HepG2 (cell line): ENCODE results near the gene FXYD6. TPM values are rescaled to one million over a fixed set of nuclear protein-coding genes. Genes with fewer than 3 reads are reported as not detected.

Experiments used
- ATAC-seq: fragments of 200-7000 bp; cut with Tn5 transposase; 3 replicates; pipeline ENCODE4 v1.9.1; 2020; ENCODE audit warnings: mild to moderate bottlenecking, moderate library complexity
- BruUV-seq: library from RNA; stranded (reverse); fragments of 400-500 nt; replicated peaks from 2 replicates; lab custom pipeline; 2021; lab: Mats Ljungman, UMichigan
- CTCF ChIA-PET: fragments of 300-600 bp; formaldehyde crosslinking; extraction: SDS; loops from one replicate; lab custom pipeline; 2021; ENCODE audit warnings: low total read pairs, inconsistent platforms, low intra/inter-chr PET ratio; lab: Yijun Ruan, JAX
- POLR2A ChIA-PET: fragments of 350-600 bp; sonication (Branson Sonifier 250); formaldehyde crosslinking; loops from one replicate; lab custom pipeline; 2020; ENCODE audit warnings: antibody characterized with exemption, inconsistent platforms; lab: Yijun Ruan, JAX
- DNase-seq: peaks from one replicate; pipeline ENCODE4 v3.0.0-alpha.2; 2015; ENCODE audit warnings: low spot score
- FAIRE-seq: peaks from 3 replicates; lab custom pipeline; 2011; peaks lifted over from hg19 to GRCh38; lab: Jason Lieb, UNC
- H2AFZ ChIP-seq: one replicate; pipeline ENCODE4 v1.6.1; 2011; ENCODE audit warnings: low read length, inconsistent platforms
- H3K27ac ChIP-seq: fragments of 300-600 bp; 3 replicates; pipeline ENCODE4 v1.8.0; 2011; ENCODE audit warnings: mixed run types, mild to moderate bottlenecking, mixed read lengths, low read length, inconsistent platforms; ENCODE audit not compliant: insufficient read depth; ENCODE audit errors: extremely low read length
- H3K27me3 ChIP-seq, 2 experiments: fragments of 200-600 bp in 1 of 2; 2 replicates in 1 of 2; 3 replicates in 1 of 2; pipeline versions ENCODE4 v1.6.0 to v1.8.0; 2011; ENCODE audit warnings: low read length in 2 of 2, mild to moderate bottlenecking in 2 of 2, moderate library complexity in 2 of 2, inconsistent platforms in 1 of 2; ENCODE audit not compliant: insufficient read depth in 2 of 2, control insufficient read depth in 1 of 2
- H3K36me3 ChIP-seq, 2 experiments: fragments of 200-600 bp in 1 of 2; replicated peaks in 1 of 2; 2 replicates in 1 of 2; 3 replicates in 1 of 2; pipeline versions ENCODE4 v1.5.1 to v1.8.0; 2011; ENCODE audit warnings: low read length in 2 of 2, inconsistent platforms in 1 of 2; ENCODE audit not compliant: insufficient read depth in 2 of 2, control insufficient read depth in 1 of 2
- H3K4me1 ChIP-seq: 2 replicates; pipeline ENCODE4 v1.5.1; 2012; ENCODE audit warnings: low read length, inconsistent platforms; ENCODE audit not compliant: insufficient read depth
- H3K4me2 ChIP-seq: 2 replicates; pipeline ENCODE4 v1.6.0; 2011; ENCODE audit warnings: low read depth, low read length, inconsistent platforms
- H3K4me3 ChIP-seq, 3 experiments: fragments of 200-600 bp in 1 of 3; sonication (generic), shearing (Covaris generic) in 1 of 3; replicated peaks in 1 of 3; 2 replicates each; pipeline ENCODE4 v1.5.1; 2011 to 2016; ENCODE audit warnings: low read length in 3 of 3, inconsistent platforms in 2 of 3, low read depth in 2 of 3, mild to moderate bottlenecking in 2 of 3, control low read depth in 1 of 3, mixed read lengths in 1 of 3; ENCODE audit not compliant: insufficient read depth in 1 of 3
- H3K79me2 ChIP-seq: one replicate; pipeline ENCODE4 v1.6.1; 2011; ENCODE audit warnings: low read length, inconsistent platforms; ENCODE audit not compliant: insufficient read depth
- H3K9ac ChIP-seq: 2 replicates; pipeline ENCODE4 v1.6.0; 2011; ENCODE audit warnings: mild to moderate bottlenecking, low read depth, low read length, inconsistent platforms; ENCODE audit not compliant: insufficient read depth
- H3K9me3 ChIP-seq: 2 replicates; pipeline ENCODE4 v1.5.1; 2012; ENCODE audit warnings: mild to moderate bottlenecking, low read length
- H4K20me1 ChIP-seq: 2 replicates; pipeline ENCODE4 v1.6.0; 2011; ENCODE audit warnings: inconsistent platforms, mild to moderate bottlenecking, low read length, moderate library complexity; ENCODE audit not compliant: insufficient read depth
- AHR ChIP-seq: IDR thresholded peaks from 2 replicates; pipeline ENCODE4 v1.6.1; 2018; ENCODE audit warnings: missing genetic modification reagents, missing compliant biosample characterization
- HMG20B ChIP-seq: conservative IDR thresholded peaks from 2 replicates; pipeline ENCODE4 v1.6.1; 2016; ENCODE audit warnings: missing genetic modification reagents, missing compliant biosample characterization
- HNRNPL ChIP-seq: fragments of 200-400 bp; formaldehyde crosslinking; IDR thresholded peaks from 2 replicates; pipeline ENCODE4 v1.6.1; 2017; ENCODE audit warnings: mild to moderate bottlenecking, low read depth, low read length
- KDM5A ChIP-seq: fragments of 200-600 bp; sonication (generic); IDR thresholded peaks from 2 replicates; pipeline ENCODE4 v1.7.0; 2018; ENCODE audit warnings: antibody characterized with exemption, mild to moderate bottlenecking, low read length, borderline replicate concordance
- SP140L ChIP-seq: sonication (generic); formaldehyde crosslinking; IDR thresholded peaks from 2 replicates; pipeline ENCODE4 v1.4.0; 2020; ENCODE audit warnings: missing genetic modification reagents, borderline replicate concordance
- TBX2 ChIP-seq: sonication (generic); formaldehyde crosslinking; IDR thresholded peaks from 2 replicates; pipeline ENCODE4 v1.5.0; 2020; ENCODE audit warnings: missing genetic modification reagents, mild to moderate bottlenecking, borderline replicate concordance
- TEAD2 ChIP-seq: sonication (generic); formaldehyde crosslinking; IDR thresholded peaks from 2 replicates; pipeline ENCODE4 v1.9.0; 2021; ENCODE audit warnings: missing genetic modification reagents
- ZFY ChIP-seq: sonication (generic); formaldehyde crosslinking; IDR thresholded peaks from 2 replicates; pipeline ENCODE4 v1.4.0; 2020; ENCODE audit warnings: missing genetic modification reagents
- ZNF136 ChIP-seq: sonication (generic); formaldehyde crosslinking; IDR thresholded peaks from 2 replicates; pipeline ENCODE4 v1.8.1; 2022; ENCODE audit warnings: low read depth, mild to moderate bottlenecking, moderate library complexity, missing genetic modification reagents
- ZNF616 ChIP-seq: sonication (generic); formaldehyde crosslinking; IDR thresholded peaks from 2 replicates; pipeline ENCODE4 v1.5.0; 2020; ENCODE audit warnings: low read depth, mild to moderate bottlenecking, missing genetic modification reagents
- ZNF883 ChIP-seq: sonication (generic); formaldehyde crosslinking; IDR thresholded peaks from 2 replicates; pipeline ENCODE4 v1.5.1; 2020; ENCODE audit warnings: mild to moderate bottlenecking, missing genetic modification reagents; ENCODE audit errors: not compliant biosample characterization
- WGBS: methylation state at CpG from one replicate; pipeline ENCODE4 v1.1.6; 2017; ENCODE audit warnings: low lambda C conversion rate; 5-methylcytosine and 5-hydroxymethylcytosine counted together
- in situ Hi-C: cut with HindIII; loops from 2 replicates; pipeline ENCODE4 v1.10.0; 2017; ENCODE audit warnings: low pct_unique_long_range_greater_than_20kb; ENCODE audit not compliant: extremely low pct_ligation_motif_present
- intact Hi-C: fragments of 100-400 bp; cut with micrococcal nuclease; formaldehyde crosslinking; loops from one replicate; pipeline ENCODE4 v1.10.0; 2022; ENCODE audit not compliant: unreplicated experiment
- polyA plus RNA-seq, 8 experiments: library from polyadenylated mRNA; depleted of rRNA in 3 of 8; stranded (reverse) in 7 of 8; unstranded in 1 of 8; fragments of >200 nt; fragmentation: Illumina TruSeq in 4 of 8; extraction: Trizol in 4 of 8; gene quantifications; 2 replicates each; pipeline versions ENCODE4 v1.2.1 to v1.2.3, GENCODE V29; 2011 to 2016; ENCODE audit warnings: low read depth in 4 of 8, missing spikeins in 1 of 8, mixed read lengths in 1 of 8; ENCODE audit not compliant: insufficient read depth in 1 of 8
- total RNA-seq, 5 experiments: library from RNA; depleted of rRNA; stranded (reverse); fragments of >200 nt; fragmentation: Illumina TruSeq; extraction: Trizol; gene quantifications; 2 replicates each; pipeline ENCODE4 v1.2.3, GENCODE V29; 2016; ENCODE audit warnings: low read depth in 1 of 5
- TF ChIP-seq, protein P1 (sequence below): IDR thresholded peaks from 2 replicates; pipeline ENCODE4 v1.6.1; 2018; ENCODE audit warnings: missing genetic modification reagents, mild to moderate bottlenecking, missing compliant biosample characterization

The FXYD6 gene
- total and polyA plus RNA-seq, 2 of the 13 experiments (the other 11 are each of a cell fraction or from before 2014, with no cell fraction given): not detected

- no peak for TF ChIP-seq ZNF136 (CRISPR knock-in tag)
These were observed 55.9 kb downstream of the FXYD6 start (continued) for GRCh38 chr11:117820516-117820915.

DNA sequence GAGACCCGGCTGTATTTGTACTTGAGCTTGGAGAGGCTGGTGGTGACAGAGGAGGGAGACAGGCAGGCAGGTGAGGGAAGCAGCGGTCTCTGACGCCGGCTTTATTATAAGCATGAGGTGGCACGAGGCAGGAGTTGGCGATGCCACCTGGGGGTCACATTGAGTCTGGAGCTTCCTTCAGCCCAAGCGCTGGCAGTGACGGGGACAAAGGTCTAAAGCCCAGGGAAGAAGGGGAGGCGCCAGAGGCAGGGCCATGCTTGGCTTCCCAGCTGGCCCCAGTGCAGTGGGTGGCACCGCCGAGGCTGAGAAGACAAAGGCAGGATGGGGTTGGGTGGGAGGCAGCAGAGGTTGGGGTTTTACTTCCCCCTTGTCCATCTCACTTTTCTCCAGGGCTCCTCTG, 56.4 kb downstream of the FXYD6 start:
- CTCF ChIA-PET: interaction anchor here (2.9 kb wide), 1 partner anchor 127 kb away, joined by 19 read pairs; no protein-coding TSS in a partner anchor
- no peak for FAIRE-seq
- intact Hi-C loops: no loop called here

DNA sequence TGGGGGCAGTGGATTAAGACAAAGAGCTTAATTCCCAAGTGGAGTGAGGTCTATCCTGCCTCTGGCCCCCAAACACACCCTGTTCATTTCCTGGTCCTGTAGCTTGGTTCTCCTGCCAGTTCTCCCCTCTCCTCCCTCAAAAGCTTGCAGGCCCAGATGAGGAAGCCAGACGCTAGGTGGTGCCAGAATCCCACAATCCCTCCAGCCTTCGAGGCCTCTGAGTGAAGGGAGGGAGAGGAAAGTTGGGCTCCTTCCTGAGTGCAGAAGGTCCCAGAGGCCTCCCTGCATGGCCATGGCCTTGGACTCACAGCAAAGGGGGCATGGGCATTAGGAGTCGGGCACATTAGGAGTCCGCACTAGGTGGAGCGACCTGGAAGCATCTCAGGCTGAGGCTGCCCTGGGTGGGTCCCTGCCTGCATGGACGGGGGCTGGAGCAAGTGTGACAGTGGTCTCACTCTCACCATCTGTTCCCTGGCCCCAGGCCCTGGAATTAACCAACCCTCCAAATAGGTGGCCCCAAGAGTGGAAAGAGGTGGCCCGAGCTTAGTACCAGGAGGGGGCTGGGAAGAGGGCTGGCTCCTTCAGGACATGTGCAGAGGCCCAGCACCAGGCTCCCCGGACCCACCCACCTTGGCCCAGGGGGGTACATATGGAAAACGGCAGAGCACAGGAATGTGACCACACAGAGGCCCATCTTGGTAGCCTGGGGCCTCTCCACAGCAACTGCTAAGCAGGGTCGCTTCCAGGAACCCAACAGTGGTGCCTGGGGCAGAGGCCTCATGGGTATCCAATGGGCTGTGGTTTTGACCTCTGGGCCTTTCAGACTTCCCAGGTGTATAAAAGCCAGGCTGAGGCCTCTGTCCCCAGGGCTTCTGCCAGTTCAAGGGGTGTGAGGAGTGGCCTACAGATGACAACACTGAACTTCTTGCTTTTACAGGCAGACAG, 57.1 kb downstream of the FXYD6 start:
- ATAC-seq: peak; percentile 21
- WGBS: 31% methylated on average over 4 of the region's 10 CpGs
- no peak overlapping the region for H3K4me2 ChIP-seq
- peak; percentile 61 for DNase-seq
- BruUV-seq: no TSS peak
- H2AFZ ChIP-seq: no peak overlapping the region
- POLR2A ChIA-PET: no interaction called here
- no peak overlapping the region for H3K9ac ChIP-seq
- FAIRE-seq: peak; percentile 81
- intact Hi-C loops (loop anchor here (1.0 kb wide), 2 partner anchors 128 to 234 kb away; no protein-coding TSS in a partner anchor), in situ Hi-C loops (loop anchor here (5.0 kb wide), 1 partner anchor 128 kb away; no protein-coding TSS in a partner anchor)
- H3K27me3 ChIP-seq: peaks cover 0 to 11% of the 10 kb centered on the region in 2 experiments; a peak in 1 of 5 replicates
- H4K20me1 ChIP-seq: peaks cover 3% of the 10 kb centered on the region; the same call in 1 of the 2 replicates
- peaks cover 13% of the 10 kb centered on the region for H3K79me2 ChIP-seq
- peaks cover 87% of the 10 kb centered on the region for H3K4me1 ChIP-seq
- no peak overlapping the region for H3K27ac ChIP-seq
- no peaks in the 10 kb centered on the region for H3K9me3 ChIP-seq
- H3K4me3 ChIP-seq: no peak overlapping the region
- CTCF ChIA-PET: interaction anchor here (1.1 to 3.9 kb wide), 5 partner anchors 11 to 376 kb away, joined by 3 to 42 read pairs (median 3); no protein-coding TSS in a partner anchor
- H3K36me3 ChIP-seq: no peaks in the 10 kb centered on the region
- TF ChIP-seq KDM5A (no peak), ZNF883 (no peak), SP140L (CRISPR knock-in tag) (no peak), TEAD2 (no peak), TBX2 (CRISPR knock-in tag) (no peak), AHR (CRISPR knock-in tag) (no peak), ZNF616 (CRISPR knock-in tag) (no peak), ZFY (CRISPR knock-in tag) (peak; percentile 13; the same call in 1 of the 2 replicates)
- TF ChIP-seq, protein P1, sequence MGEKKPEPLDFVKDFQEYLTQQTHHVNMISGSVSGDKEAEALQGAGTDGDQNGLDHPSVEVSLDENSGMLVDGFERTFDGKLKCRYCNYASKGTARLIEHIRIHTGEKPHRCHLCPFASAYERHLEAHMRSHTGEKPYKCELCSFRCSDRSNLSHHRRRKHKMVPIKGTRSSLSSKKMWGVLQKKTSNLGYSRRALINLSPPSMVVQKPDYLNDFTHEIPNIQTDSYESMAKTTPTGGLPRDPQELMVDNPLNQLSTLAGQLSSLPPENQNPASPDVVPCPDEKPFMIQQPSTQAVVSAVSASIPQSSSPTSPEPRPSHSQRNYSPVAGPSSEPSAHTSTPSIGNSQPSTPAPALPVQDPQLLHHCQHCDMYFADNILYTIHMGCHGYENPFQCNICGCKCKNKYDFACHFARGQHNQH: no peak

More for the DNA sequence above, 56.4 kb downstream of the FXYD6 start:
- POLR2A ChIA-PET: no interaction called here
- peaks cover 87% of the 10 kb centered on the region for H3K4me1 ChIP-seq
- no peak overlapping the region for H2AFZ ChIP-seq
- no peak for TF ChIP-seq HMG20B (CRISPR knock-in tag)
- TF ChIP-seq HNRNPL: peak; percentile 88
- TF ChIP-seq, all 625 proteins: peak for 1
- WGBS: 72% methylated on average over 9 of the region's 11 CpGs
- no peaks in the 10 kb centered on the region for H4K20me1 ChIP-seq
- no TSS peak for BruUV-seq
- ATAC-seq (no peak), DNase-seq (no peak)
- no peaks in the 10 kb centered on the region for H3K36me3 ChIP-seq
- H3K27me3 ChIP-seq: peaks cover 0 to 11% of the 10 kb centered on the region in 2 experiments; a peak in 1 of 5 replicates
- H3K79me2 ChIP-seq: peaks cover 13% of the 10 kb centered on the region
- no peak overlapping the region for H3K4me2 ChIP-seq
- no peaks in the 10 kb centered on the region for H3K9me3 ChIP-seq
- no peak overlapping the region for H3K27ac ChIP-seq
- in situ Hi-C loops: loop anchor here (5.0 kb wide), 1 partner anchor 127 kb away; no protein-coding TSS in a partner anchor
- no peak overlapping the region for H3K9ac ChIP-seq
- H3K4me3 ChIP-seq: no peak overlapping the region
